Measurements from ENCODE around the gene MRPL51.

MRPL51 gene

GRCh38 chr12:6535697-6535946 is 42.6 kb upstream of the MRPL51 start:
- no peak for TF ChIP-seq CREB1 (IDR thresholded peaks at IDR 0.05; ENCODE audit: low read depth)
- TF ChIP-seq TEAD4 (IDR thresholded peaks at IDR 0.05) = no peak
- no peak for TF ChIP-seq CEBPB (IDR thresholded peaks at IDR 0.05)
- TF ChIP-seq TCF12 (IDR thresholded peaks at IDR 0.05; ENCODE audit: low read depth) = no peak
- TF ChIP-seq TAF1 (IDR thresholded peaks at IDR 0.05; ENCODE audit: low read depth) = no peak
- no peak for TF ChIP-seq REST (IDR thresholded peaks at IDR 0.05; ENCODE audit: low read depth)
- TF ChIP-seq EP300 (IDR thresholded peaks at IDR 0.05; ENCODE audit: borderline replicate concordance) = no peak
- TF ChIP-seq NFIC (IDR thresholded peaks at IDR 0.05) = no peak
- TF ChIP-seq EGR1 (IDR thresholded peaks at IDR 0.05) = no peak
- TF ChIP-seq YY1 (IDR thresholded peaks at IDR 0.05; ENCODE audit: low read depth) = no peak

- TF ChIP-seq RAD21 (IDR thresholded peaks at IDR 0.05; ENCODE audit: low read depth) = no peak
- no peak for TF ChIP-seq FOXM1 (IDR thresholded peaks at IDR 0.05; ENCODE audit: borderline replicate concordance, low read depth)
- peak; percentile 8; the same call in 1 of the 2 replicates for TF ChIP-seq CEBPB (IDR thresholded peaks at IDR 0.05)
- TF ChIP-seq YY1 (IDR thresholded peaks at IDR 0.05; ENCODE audit: low read depth) = peak; percentile 91
- 0 out of 2 replicates have a peak, but pooled peaks have one; percentile 5 for TF ChIP-seq REST (IDR thresholded peaks at IDR 0.05; ENCODE audit: low read depth)
- TF ChIP-seq EGR1 (IDR thresholded peaks at IDR 0.05) = no peak
- TF ChIP-seq TAF1 (IDR thresholded peaks at IDR 0.05; ENCODE audit: low read depth) = peak; percentile 84
- peak; percentile 23; the same call in 1 of the 2 replicates for TF ChIP-seq TCF12 (IDR thresholded peaks at IDR 0.05; ENCODE audit: low read depth)
- peak; percentile 96 for TF ChIP-seq USF1 (IDR thresholded peaks at IDR 0.05)
- TF ChIP-seq TEAD4 (IDR thresholded peaks at IDR 0.05) = no peak
- TF ChIP-seq ZBTB7A (IDR thresholded peaks at IDR 0.05; ENCODE audit: low read depth) = 0 out of 2 replicates have a peak, but pooled peaks have one; percentile 4
- peak; percentile 85 for TF ChIP-seq NFIC (IDR thresholded peaks at IDR 0.05)
- TF ChIP-seq MAX (IDR thresholded peaks at IDR 0.05) = peak; percentile 78
Measured at GRCh38 chr12:6534945-6535696, 42.1 kb upstream of the MRPL51 start.

GRCh38 chr12:6534695-6534944 is 41.6 kb upstream of the MRPL51 start:
- TF ChIP-seq REST (IDR thresholded peaks at IDR 0.05; ENCODE audit: low read depth) = no peak
- TF ChIP-seq EGR1 (IDR thresholded peaks at IDR 0.05) = no peak; the same call in 1 of the 2 replicates
- peak; percentile 10; the same call in 1 of the 2 replicates for TF ChIP-seq YY1 (IDR thresholded peaks at IDR 0.05; ENCODE audit: low read depth)

GRCh38 chr12:6533923-6534694 is 41.0 kb upstream of the MRPL51 start, which contains the start of gene GAPDH:
TSS of gene GAPDH (plus strand) at chr12:6534517. CDS start at chr12:6534833, 316 bp downstream.
- TF ChIP-seq CEBPB (IDR thresholded peaks at IDR 0.05) (no peak; the same call in 1 of the 2 replicates), TAF1 (IDR thresholded peaks at IDR 0.05; ENCODE audit: low read depth) (peak; percentile 95), YY1 (IDR thresholded peaks at IDR 0.05; ENCODE audit: low read depth) (peak; percentile 55; the same call in 1 of the 2 replicates), CREB1 (IDR thresholded peaks at IDR 0.05; ENCODE audit: low read depth) (peak; percentile 57; the same call in 1 of the 2 replicates), ZBTB7A (IDR thresholded peaks at IDR 0.05; ENCODE audit: low read depth) (peak; percentile 60), FOXM1 (IDR thresholded peaks at IDR 0.05; ENCODE audit: borderline replicate concordance, low read depth) (peak; percentile 13), USF1 (IDR thresholded peaks at IDR 0.05) (peak; percentile 40; the same call in 1 of the 2 replicates), TEAD4 (IDR thresholded peaks at IDR 0.05) (peak; percentile 53), MAX (IDR thresholded peaks at IDR 0.05) (peak; percentile 82), TCF12 (IDR thresholded peaks at IDR 0.05; ENCODE audit: low read depth) (peak; percentile 41), EP300 (IDR thresholded peaks at IDR 0.05; ENCODE audit: borderline replicate concordance) (peak; percentile 24; the same call in 1 of the 2 replicates), EGR1 (IDR thresholded peaks at IDR 0.05) (peak; percentile 79; the same call in 1 of the 2 replicates), NFIC (IDR thresholded peaks at IDR 0.05) (peak; percentile 2; the same call in 1 of the 2 replicates), RAD21 (IDR thresholded peaks at IDR 0.05; ENCODE audit: low read depth) (no peak), REST (IDR thresholded peaks at IDR 0.05; ENCODE audit: low read depth) (no peak)

All from Ishikawa (cell line).